ENCODE measurements around the gene ALKAL2.

GRCh38 chr2:270861-271260, 17.0 kb downstream of the ALKAL2 start:
- no peak for TF ChIP-seq EZH2 (optimal IDR thresholded peaks at IDR 0.05; ENCODE audit: low read depth, low read length)
- TF ChIP-seq CTCF (IDR thresholded peaks at IDR 0.05; ENCODE audit: low read length), result no peak
- no peak for TF ChIP-seq EZH2phosphoT487 (IDR thresholded peaks at IDR 0.05; ENCODE audit: low read length)
